Cardiac muscle cell (in vitro differentiated cells and primary cell): ENCODE data around the gene SLC17A2. TPM values are rescaled to one million over a fixed set of nuclear protein-coding genes. Genes with fewer than 3 reads are reported as not detected.

ENCODE experiments used
- DNase-seq, 2 donors: peaks; one replicate each; pipeline versions ENCODE4 v3.0.0 to v3.0.0-alpha.2; 2010 to 2017; ENCODE audit warnings: low read depth in 1 of 2, low spot score in 1 of 2
- H3K27ac ChIP-seq: fragments of 200-600 bp; sonication (generic); 2 replicates; pipeline ENCODE4 v1.5.1; 2016
- H3K27me3 ChIP-seq: fragments of 200-600 bp; sonication (generic); 2 replicates; pipeline ENCODE4 v1.6.0; 2016; ENCODE audit warnings: control low read depth
- H3K36me3 ChIP-seq: fragments of 200-600 bp; sonication (generic); 2 replicates; pipeline ENCODE4 v1.5.1; 2016; ENCODE audit warnings: control low read depth
- H3K4me1 ChIP-seq: fragments of 200-600 bp; sonication (generic); 2 replicates; pipeline ENCODE4 v1.8.1; 2017; ENCODE audit warnings: low read depth, mild to moderate bottlenecking, mixed run types
- H3K4me3 ChIP-seq: fragments of 200-600 bp; sonication (generic); 2 replicates; pipeline ENCODE4 v1.5.1; 2016; ENCODE audit warnings: mild to moderate bottlenecking
- H3K9me3 ChIP-seq: fragments of 200-600 bp; sonication (generic); 2 replicates; pipeline ENCODE4 v1.5.1; 2017; ENCODE audit warnings: low read depth, mild to moderate bottlenecking, control low read depth
- CTCF ChIP-seq: IDR thresholded peaks from 2 replicates; pipeline ENCODE4 v1.5.1; 2012; ENCODE audit warnings: low read depth, mild to moderate bottlenecking, low read length
- polyA plus RNA-seq: library from polyadenylated mRNA; unstranded; fragments of >200 nt; fragmentation: Nextera tagmentation; extraction: Ambion mirVana; gene quantifications from 2 replicates; pipeline ENCODE4 v1.2.1, GENCODE V29; 2016
- total RNA-seq: library from RNA; depleted of rRNA; stranded (reverse); fragments of >200 nt; gene quantifications from 2 replicates; pipeline ENCODE4 v1.2.3, GENCODE V29; 2016

Gene SLC17A2
- total and polyA plus RNA-seq, 2 experiments from 2014 or later, result not detected

GRCh38 chr6:25874822-25875562, 55.5 kb downstream of the SLC17A2 start:
- no peak for TF ChIP-seq CTCF
- Histone ChIP-seq H3K36me3 (no peaks in the 10 kb centered on the region), H3K4me3 (no peak overlapping the region), H3K4me1 (no peaks in the 10 kb centered on the region), H3K27ac (no peak overlapping the region), H3K27me3 (peaks cover 28% of the 10 kb centered on the region), H3K9me3 (no peaks in the 10 kb centered on the region)
- peak in 1 of 2 donors; percentile 37 for DNase-seq

GRCh38 chr6:25874118-25874517, 56.4 kb downstream of the SLC17A2 start, which contains the start of gene SLC17A3:
Gene SLC17A3, minus strand, starts transcription at chr6:25874243. Its CDS starts 5,856 bp downstream, at chr6:25868387.
- H3K4me1 ChIP-seq, result no peaks in the 10 kb centered on the region
- H3K27ac ChIP-seq, result no peak within 1 kb of the TSS
- H3K4me3 ChIP-seq, result no peak within 1 kb of the TSS
- no peaks in the 10 kb centered on the region for H3K9me3 ChIP-seq
- no peaks in the 10 kb centered on the region for H3K36me3 ChIP-seq
- DNase-seq, result no peak
- no peak for TF ChIP-seq CTCF
- H3K27me3 ChIP-seq, result peaks cover 20% of the 10 kb centered on the region

GRCh38 chr6:25872814-25873213, 57.7 kb downstream of the SLC17A2 start:
- no peaks in the 10 kb centered on the region for H3K9me3 ChIP-seq
- peaks cover 11% of the 10 kb centered on the region for H3K27me3 ChIP-seq
- DNase-seq, result no peak
- H3K4me3 ChIP-seq, result no peak overlapping the region
- no peak for TF ChIP-seq CTCF
- no peak overlapping the region for H3K27ac ChIP-seq
- H3K4me1 ChIP-seq, result no peaks in the 10 kb centered on the region
- H3K36me3 ChIP-seq, result no peaks in the 10 kb centered on the region

- DNase-seq, result no peak
- H3K27me3 ChIP-seq, result peaks cover 9% of the 10 kb centered on the region
- no peak for TF ChIP-seq CTCF
- no peak overlapping the region for H3K4me3 ChIP-seq
- H3K4me1 ChIP-seq, result no peaks in the 10 kb centered on the region
- H3K36me3 ChIP-seq, result no peaks in the 10 kb centered on the region
- H3K9me3 ChIP-seq, result no peaks in the 10 kb centered on the region
- H3K27ac ChIP-seq, result no peak overlapping the region
These were observed 60.7 kb downstream of the SLC17A2 start for GRCh38 chr6:25869840-25870239.

- H3K27ac ChIP-seq, result no peak overlapping the region
These were observed 61.9 kb downstream of the SLC17A2 start for GRCh38 chr6:25868436-25869183.

More at GRCh38 chr6:25868436-25869183, 61.9 kb downstream of the SLC17A2 start:
- no peak overlapping the region for H3K4me3 ChIP-seq
- no peaks in the 10 kb centered on the region for H3K36me3 ChIP-seq
- H3K4me1 ChIP-seq, result no peaks in the 10 kb centered on the region
- H3K9me3 ChIP-seq, result no peaks in the 10 kb centered on the region
- H3K27me3 ChIP-seq, result peaks cover under 1% of the 10 kb centered on the region
- no peak for TF ChIP-seq CTCF
- no peak for DNase-seq
